Activated CD8-positive, alpha-beta memory T cell treated with anti-CD3 and anti-CD28 coated beads, Interleukin-2, amount 50 U/mL, for 1 hour (primary cell): ENCODE measurements around the gene AK4.
A peak's percentile ranks its signal among the peaks of the same experiment; 100 is the strongest.

Experiments
- DNase-seq: peaks from one replicate; pipeline ENCODE4 v3.0.0-alpha.2; 2020; ENCODE audit errors: extremely low read depth

The AK4 gene

GRCh38 chr1:65250826-65251225 is 102.8 kb downstream of the AK4 start:
- DNase-seq, result no peak

GRCh38 chr1:65253800-65254319 is 105.9 kb downstream of the AK4 start:
- no peak for DNase-seq

- peak; percentile 43 for DNase-seq
Observed at GRCh38 chr1:65254320-65255034, 106.5 kb downstream of the AK4 start.

- no peak for DNase-seq
Observed at GRCh38 chr1:65255035-65255655, 107.1 kb downstream of the AK4 start.

GRCh38 chr1:65255656-65256050 is 107.7 kb downstream of the AK4 start:
- DNase-seq, result no peak

GRCh38 chr1:65256860-65257708 is 109.1 kb downstream of the AK4 start:
- DNase-seq, result no peak

- no peak for DNase-seq
Observed at GRCh38 chr1:65258106-65258505, 110.1 kb downstream of the AK4 start.

GRCh38 chr1:65259816-65260215 is 111.8 kb downstream of the AK4 start:
- no peak for DNase-seq

- no peak for DNase-seq
Observed at GRCh38 chr1:65260851-65261473, 113.0 kb downstream of the AK4 start.

- no peak for DNase-seq
Observed at GRCh38 chr1:65263286-65263685, 115.3 kb downstream of the AK4 start.

GRCh38 chr1:65264197-65264929 is 116.4 kb downstream of the AK4 start:
- DNase-seq, result no peak

GRCh38 chr1:65265296-65265650 is 117.3 kb downstream of the AK4 start:
- DNase-seq, result no peak

GRCh38 chr1:65265651-65266351 is 117.8 kb downstream of the AK4 start:
- no peak for DNase-seq

GRCh38 chr1:65266476-65266875 is 118.5 kb downstream of the AK4 start:
- DNase-seq, result no peak

GRCh38 chr1:65267271-65267670 is 119.3 kb downstream of the AK4 start:
- DNase-seq, result no peak

GRCh38 chr1:65267683-65268082 is 119.7 kb downstream of the AK4 start:
- DNase-seq, result no peak

- DNase-seq, result no peak
Observed at GRCh38 chr1:65269612-65270011, 121.6 kb downstream of the AK4 start.

- DNase-seq, result no peak
Observed at GRCh38 chr1:65276197-65276939, 128.4 kb downstream of the AK4 start.

GRCh38 chr1:65277605-65278347 is 129.8 kb downstream of the AK4 start:
- no peak for DNase-seq
